Measurements from ENCODE around the gene CFTR.

The CFTR gene

GRCh38 chr7:117619681-117620080, 139.9 kb downstream of the CFTR start (continued):
- TF ChIP-seq ZNF449 (tag by site-specific recombination; IDR thresholded peaks at IDR 0.05): no peak
- no peak for TF ChIP-seq ZNF366 (tag by site-specific recombination; conservative IDR thresholded peaks at IDR 0.05)
- TF ChIP-seq ZBTB11 (tag by site-specific recombination; conservative IDR thresholded peaks at IDR 0.05; ENCODE audit: low read depth): no peak

GRCh38 chr7:117621075-117621618, 141.3 kb downstream of the CFTR start:
- TF ChIP-seq ZNF623 (tag by site-specific recombination; IDR thresholded peaks at IDR 0.05) (no peak), ZNF48 (tag by site-specific recombination; IDR thresholded peaks at IDR 0.05) (no peak), ZNF404 (tag by site-specific recombination; IDR thresholded peaks at IDR 0.05) (no peak), AEBP2 (tag by site-specific recombination; IDR thresholded peaks at IDR 0.05; ENCODE audit: borderline replicate concordance) (no peak), TRIM28 (IDR thresholded peaks at IDR 0.05; ENCODE audit: borderline replicate concordance, low read length) (no peak), ZNF776 (tag by site-specific recombination; IDR thresholded peaks at IDR 0.05; ENCODE audit: borderline replicate concordance) (no peak), ZNF692 (tag by site-specific recombination; IDR thresholded peaks at IDR 0.05) (no peak), ZNF292 (tag by site-specific recombination; IDR thresholded peaks at IDR 0.05; ENCODE audit: borderline replicate concordance, low read depth) (no peak), ZBTB1 (tag by site-specific recombination; IDR thresholded peaks at IDR 0.05) (no peak), IKZF3 (tag by site-specific recombination; IDR thresholded peaks at IDR 0.05) (no peak), ZNF221 (tag by site-specific recombination; IDR thresholded peaks at IDR 0.05; ENCODE audit: borderline replicate concordance) (no peak)
- Histone ChIP-seq H3K9me3 (ENCODE audit: control insufficient read depth, insufficient read depth, low read depth, low read length) (no peaks in the 10 kb centered on the region), H3K36me3 (ENCODE audit: control insufficient read depth in 2 of 2, insufficient read depth in 1 of 2, low read length in 2 of 2) (no peaks in the 10 kb centered on the region), H3K4me3 (ENCODE audit: low read depth, low read length) (no peak overlapping the region), H3K27ac (ENCODE audit: extremely low read depth, low read depth, low read length) (no peak overlapping the region), H3K4me1 (ENCODE audit: control insufficient read depth, insufficient read depth, low read length) (no peaks in the 10 kb centered on the region)
- ChIA-PET CTCF (no interaction called here), POLR2A (no interaction called here)

GRCh38 chr7:117623606-117624005, 143.8 kb downstream of the CFTR start:
- ChIA-PET POLR2A (no interaction called here), CTCF (no interaction called here)
- Histone ChIP-seq H3K4me3 (ENCODE audit: low read depth, low read length) (no peak overlapping the region), H3K27ac (ENCODE audit: extremely low read depth, low read depth, low read length) (no peak overlapping the region), H3K4me1 (ENCODE audit: control insufficient read depth, insufficient read depth, low read length) (no peaks in the 10 kb centered on the region), H3K9me3 (ENCODE audit: control insufficient read depth, insufficient read depth, low read depth, low read length) (no peaks in the 10 kb centered on the region), H3K36me3 (ENCODE audit: control insufficient read depth in 2 of 2, insufficient read depth in 1 of 2, low read length in 2 of 2) (no peaks in the 10 kb centered on the region)
- no peak for TF ChIP-seq ZBTB48 (tag by site-specific recombination; IDR thresholded peaks at IDR 0.05)
